K562 (cell line): ENCODE measurements around the gene PRPF8. TPM values are rescaled to one million over a fixed set of nuclear protein-coding genes. Genes with fewer than 3 reads are reported as not detected.

Experiments
- CCNT2 ChIP-seq: IDR thresholded peaks from 2 replicates; pipeline ENCODE4 v1.6.1; 2011; ENCODE audit warnings: borderline replicate concordance, low read depth, mild to moderate bottlenecking, moderate library complexity, mixed read lengths, low read length; ENCODE audit not compliant: insufficient read length; ENCODE audit errors: extremely low read depth
- FOXK2 ChIP-seq, 2 experiments: fragments of 450-650 bp; IDR thresholded peaks in 1 of 2; conservative IDR thresholded peaks in 1 of 2; 2 replicates each; pipeline ENCODE4 v1.6.1; 2016; ENCODE audit warnings: low read depth in 2 of 2, mild to moderate bottlenecking in 1 of 2
- IRF2 ChIP-seq: sonication (generic); formaldehyde crosslinking; IDR thresholded peaks from 2 replicates; pipeline ENCODE4 v1.8.1; 2022; ENCODE audit warnings: mild to moderate bottlenecking, missing genetic modification reagents
- MXD1 ChIP-seq: fragments of 250-450 bp; sonication (Bioruptor Pico); IDR thresholded peaks from 2 replicates; pipeline ENCODE4 v1.8.0; 2021; ENCODE audit warnings: borderline replicate concordance, mild to moderate bottlenecking, moderate library complexity; ENCODE audit not compliant: poor library complexity, severe bottlenecking
- RAD51 ChIP-seq: fragments of 450-650 bp; IDR thresholded peaks from 2 replicates; pipeline ENCODE4 v1.7.1; 2016; ENCODE audit warnings: low read depth, mild to moderate bottlenecking, borderline replicate concordance
- RCOR1 ChIP-seq, 2 experiments: IDR thresholded peaks; 2 replicates each; pipeline ENCODE4 v1.6.1; 2012; ENCODE audit warnings: low read depth in 2 of 2, low read length in 2 of 2, borderline replicate concordance in 1 of 2, improper control_type of control experiment in 1 of 2
- SMAD3 ChIP-seq: fragments of 450-650 bp; formaldehyde crosslinking; conservative IDR thresholded peaks from 2 replicates; pipeline ENCODE4 v1.4.0; 2020; ENCODE audit warnings: mild to moderate bottlenecking
- TFE3 ChIP-seq: fragments of 450-650 bp; formaldehyde crosslinking; IDR thresholded peaks from 2 replicates; pipeline ENCODE4 v1.4.0; 2020; ENCODE audit warnings: mild to moderate bottlenecking, mixed read lengths
- YY1 ChIP-seq, 3 experiments: IDR thresholded peaks; 2 replicates each; pipeline ENCODE4 v1.6.1; 2011; ENCODE audit warnings: low read length in 2 of 3, mild to moderate bottlenecking in 2 of 3, moderate library complexity in 2 of 3, borderline replicate concordance in 1 of 3, control low read depth in 1 of 3, low read depth in 1 of 3; ENCODE audit not compliant: insufficient read depth in 3 of 3, insufficient replicate concordance in 2 of 3, control insufficient read depth in 1 of 3, insufficient read length in 1 of 3; ENCODE audit errors: extremely low read depth in 1 of 3
- ZBTB2 ChIP-seq: fragments of 450-650 bp; IDR thresholded peaks from 2 replicates; pipeline ENCODE4 v1.6.1; 2016; ENCODE audit warnings: antibody characterized with exemption
- ZBTB7A ChIP-seq: IDR thresholded peaks from 2 replicates; pipeline ENCODE4 v1.6.1; 2011; ENCODE audit warnings: low read depth, mild to moderate bottlenecking, low read length, moderate library complexity, borderline replicate concordance; ENCODE audit not compliant: control insufficient read depth
- ZNF395 ChIP-seq: fragments of 200-800 bp; sonication (Bioruptor generic); IDR thresholded peaks from 2 replicates; pipeline ENCODE4 v1.6.1; 2017; ENCODE audit warnings: missing genetic modification characterization, missing compliant biosample characterization
- ZNF639 ChIP-seq, 2 experiments: fragments of 200-800 bp in 1 of 2; sonication (Bioruptor generic) in 1 of 2; sonication (generic) in 1 of 2; formaldehyde crosslinking in 1 of 2; IDR thresholded peaks in 1 of 2; conservative IDR thresholded peaks in 1 of 2; 2 replicates each; pipeline versions ENCODE4 v1.5.0 to v1.6.1; 2016 to 2020; ENCODE audit warnings: missing compliant biosample characterization in 1 of 2, missing genetic modification characterization in 1 of 2, missing genetic modification reagents in 1 of 2
- polyA plus RNA-seq, 8 experiments: library from polyadenylated mRNA; depleted of rRNA in 4 of 8; stranded (reverse) in 5 of 8; unstranded in 3 of 8; fragments of >200 nt; fragmentation: Nextera tagmentation in 2 of 8; fragmentation: Illumina TruSeq in 1 of 8; extraction: Ambion mirVana in 2 of 8; extraction: Trizol in 1 of 8; gene quantifications; 2 replicates each; pipeline versions ENCODE4 v1.2.1 to v1.2.3, GENCODE V29; 2011 to 2014; ENCODE audit warnings: inconsistent platforms in 1 of 8, missing spikeins in 1 of 8
- total RNA-seq, 7 experiments: library from RNA; depleted of rRNA in 6 of 7; stranded (reverse); fragments of >200 nt in 6 of 7; fragmentation: Illumina TruSeq in 2 of 7; extraction: Trizol in 2 of 7; gene quantifications; 2 replicates each; pipeline versions ENCODE4 v1.2.1 to v1.2.3, GENCODE V29; 2011 to 2021; ENCODE audit warnings: low replicate concordance in 1 of 7

The PRPF8 gene
- total and polyA plus RNA-seq, 9 of the 15 experiments (the other 6 are each of a cell fraction or from before 2014, with no cell fraction given), result 64.3 to 294 (median 85.9) TPM

- peak in 1 of 2 experiments; percentile 7; a peak in 1 of 4 replicates for TF ChIP-seq RCOR1 (IDR thresholded peaks at IDR 0.05; ENCODE audit: borderline replicate concordance in 1 of 2, low read depth in 2 of 2, low read length in 2 of 2)
- TF ChIP-seq RAD51, result peak; percentile 97
- TF ChIP-seq TFE3 (CRISPR knock-in tag), result peak; percentile 99
- 0 out of 2 replicates have a peak, but pooled peaks have one; percentile 37 for TF ChIP-seq SMAD3 (CRISPR knock-in tag)
- TF ChIP-seq ZNF639 (CRISPR knock-in tag; conservative IDR thresholded peaks at IDR 0.05 in 1 of 2, IDR thresholded peaks at IDR 0.05 in 1 of 2), result peak in 1 of 2 experiments; percentile 27; a peak in 1 of 4 replicates
- TF ChIP-seq FOXK2 (conservative IDR thresholded peaks at IDR 0.05 in 1 of 2, IDR thresholded peaks at IDR 0.05 in 1 of 2; ENCODE audit: low read depth in 2 of 2), result peak; percentile 94
- peak in 1 of 3 experiments; percentile 17 for TF ChIP-seq YY1 (IDR thresholded peaks at IDR 0.05; ENCODE audit: borderline replicate concordance in 1 of 3, control insufficient read depth in 1 of 3, extremely low read depth in 1 of 3, insufficient read depth in 3 of 3, insufficient read length in 1 of 3, insufficient replicate concordance in 2 of 3, low read depth in 1 of 3, low read length in 2 of 3)
- TF ChIP-seq ZBTB7A, result peak; percentile 73; the same call in 1 of the 2 replicates
- TF ChIP-seq ZNF395 (CRISPR knock-in tag), result peak; percentile 68; the same call in 1 of the 2 replicates
- peak; percentile 50 for TF ChIP-seq MXD1
- TF ChIP-seq CCNT2, result peak; percentile 34
- no peak for TF ChIP-seq IRF2 (CRISPR knock-in tag)
- TF ChIP-seq ZBTB2, result 0 out of 2 replicates have a peak, but pooled peaks have one; percentile 0
Observed at GRCh38 chr17:1724351-1724868, 39.7 kb upstream of the PRPF8 start, which contains the start of gene WDR81 (continued).
